Stimulated activated naive B cell treated with anti-CD40 and anti-IgM and Interleukin-4, amounts not matched to agents 10 μg/mL and 1 μg/mL and 100 μg/mL, for 72 hours (primary cell): ENCODE measurements around the gene GET4.

Source experiments
- ATAC-seq, 2 donors: fragments of 150-1000 bp; cut with Tn5 transposase; replicated peaks; 2 replicates each; pipeline ENCODE4 v1.10.0; 2021; ENCODE audit warnings: moderate library complexity in 1 of 2
- DNase-seq: peaks from one replicate; pipeline ENCODE4 v3.0.0; 2021
- H3K27ac Mint-ChIP-seq: one replicate; pipeline ENCODE4 v1.8.0; 2022; ENCODE audit warnings: mild to moderate bottlenecking, mixed read lengths
- H3K27me3 Mint-ChIP-seq, 2 donors: one replicate each; pipeline ENCODE4 v1.8.0; 2022; ENCODE audit warnings: mixed read lengths in 2 of 2
- H3K36me3 Mint-ChIP-seq, 2 donors: one replicate each; pipeline ENCODE4 v1.8.0; 2022; ENCODE audit warnings: mixed read lengths in 2 of 2, mild to moderate bottlenecking in 1 of 2
- H3K4me1 Mint-ChIP-seq, 2 donors: one replicate each; pipeline ENCODE4 v1.8.0; 2022; ENCODE audit warnings: mixed read lengths in 2 of 2, mild to moderate bottlenecking in 1 of 2
- H3K4me3 Mint-ChIP-seq, 2 donors: one replicate each; pipeline ENCODE4 v1.8.0; 2022; ENCODE audit warnings: mild to moderate bottlenecking in 2 of 2, mixed read lengths in 2 of 2, moderate library complexity in 1 of 2
- H3K9me3 Mint-ChIP-seq, 2 donors: one replicate each; pipeline ENCODE4 v1.8.0; 2022; ENCODE audit warnings: mixed read lengths in 2 of 2, mild to moderate bottlenecking in 1 of 2

GET4 gene

DNA sequence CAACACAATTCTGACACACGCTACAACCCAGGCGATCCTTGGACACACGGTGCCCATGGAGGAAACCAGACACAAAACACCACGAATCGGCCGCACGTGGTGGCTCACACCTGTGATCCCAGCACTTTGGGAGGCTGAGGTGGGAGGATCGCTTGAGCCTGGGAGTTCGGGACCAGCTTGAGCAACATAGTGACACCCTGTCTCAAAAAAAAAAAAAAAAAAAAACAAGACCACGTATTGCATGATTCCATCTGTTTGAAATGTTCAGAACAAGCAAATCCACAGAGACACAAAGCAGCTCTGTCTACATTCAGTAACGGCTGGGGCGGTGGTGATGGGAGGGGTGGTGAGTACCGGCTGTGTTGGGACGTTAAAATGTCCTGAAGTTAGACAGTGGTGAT is 53.0 kb downstream of the GET4 start:
- DNase-seq (no peak), ATAC-seq (no peak)
- no peaks in the 10 kb centered on the region for H3K9me3 Mint-ChIP-seq
- peaks cover 27 to 50% of the 10 kb centered on the region in 2 donors for H3K36me3 Mint-ChIP-seq
- peaks cover 40 to 55% of the 10 kb centered on the region in 2 donors for H3K4me1 Mint-ChIP-seq
- peak overlapping the region; percentile 97 for H3K27ac Mint-ChIP-seq
- H3K27me3 Mint-ChIP-seq: no peaks in the 10 kb centered on the region
- H3K4me3 Mint-ChIP-seq: peak overlapping the region in 1 of 2 donors; percentile 14

GRCh38 chr7:930975-931758 is 54.8 kb downstream of the GET4 start:
- ATAC-seq (no peak), DNase-seq (no peak)
- Mint-ChIP-seq H3K27ac (peak overlapping the region; percentile 84), H3K36me3 (peaks cover 26 to 51% of the 10 kb centered on the region in 2 donors), H3K4me3 (no peak overlapping the region), H3K27me3 (no peaks in the 10 kb centered on the region), H3K4me1 (peaks cover 29 to 40% of the 10 kb centered on the region in 2 donors), H3K9me3 (no peaks in the 10 kb centered on the region)

- no peaks in the 10 kb centered on the region for H3K27me3 Mint-ChIP-seq
- H3K27ac Mint-ChIP-seq: peak overlapping the region; percentile 33
- peak overlapping the region in 1 of 2 donors; percentile 4 for H3K4me3 Mint-ChIP-seq
- no peak for ATAC-seq
- peaks cover 32 to 43% of the 10 kb centered on the region in 2 donors for H3K4me1 Mint-ChIP-seq
- H3K9me3 Mint-ChIP-seq: no peaks in the 10 kb centered on the region
- no peak for DNase-seq
- H3K36me3 Mint-ChIP-seq: peaks cover 31 to 54% of the 10 kb centered on the region in 2 donors
These were observed 55.7 kb downstream of the GET4 start for GRCh38 chr7:931871-932650.

DNA sequence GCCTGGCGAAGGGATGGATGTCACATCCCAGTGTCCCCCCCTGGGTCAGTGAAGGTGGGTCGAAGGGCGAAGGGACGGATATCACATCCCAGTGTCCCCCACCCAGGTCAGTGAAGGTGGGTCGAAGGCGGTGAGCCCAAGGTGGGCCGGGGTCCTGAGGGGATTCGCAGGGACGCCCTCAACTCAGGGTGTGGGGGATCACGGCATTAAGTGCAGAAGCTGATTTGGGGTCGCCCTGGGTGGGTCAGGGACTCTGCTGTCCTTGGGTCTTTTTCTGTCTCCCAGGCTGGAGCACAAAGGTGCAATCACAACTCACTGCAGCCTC is 56.3 kb downstream of the GET4 start:
- H3K4me1 Mint-ChIP-seq: peaks cover 28 to 38% of the 10 kb centered on the region in 2 donors
- H3K9me3 Mint-ChIP-seq: no peaks in the 10 kb centered on the region
- DNase-seq: no peak
- peak overlapping the region; percentile 33 for H3K27ac Mint-ChIP-seq
- peaks cover 27 to 49% of the 10 kb centered on the region in 2 donors for H3K36me3 Mint-ChIP-seq
- H3K27me3 Mint-ChIP-seq: no peaks in the 10 kb centered on the region
- no peak overlapping the region for H3K4me3 Mint-ChIP-seq
- no peak for ATAC-seq

- no peak for DNase-seq
- peaks cover 19 to 35% of the 10 kb centered on the region in 2 donors for H3K4me1 Mint-ChIP-seq
- no peaks in the 10 kb centered on the region for H3K9me3 Mint-ChIP-seq
- H3K36me3 Mint-ChIP-seq: peaks cover 32 to 50% of the 10 kb centered on the region in 2 donors
- ATAC-seq: no peak
- H3K27ac Mint-ChIP-seq: no peak overlapping the region
- H3K27me3 Mint-ChIP-seq: no peaks in the 10 kb centered on the region
- H3K4me3 Mint-ChIP-seq: no peak overlapping the region
These were observed 58.3 kb downstream of the GET4 start for GRCh38 chr7:934469-935163.

GRCh38 chr7:935164-935873 is 59.0 kb downstream of the GET4 start:
- no peak overlapping the region for H3K27ac Mint-ChIP-seq
- ATAC-seq: no peak

DNA sequence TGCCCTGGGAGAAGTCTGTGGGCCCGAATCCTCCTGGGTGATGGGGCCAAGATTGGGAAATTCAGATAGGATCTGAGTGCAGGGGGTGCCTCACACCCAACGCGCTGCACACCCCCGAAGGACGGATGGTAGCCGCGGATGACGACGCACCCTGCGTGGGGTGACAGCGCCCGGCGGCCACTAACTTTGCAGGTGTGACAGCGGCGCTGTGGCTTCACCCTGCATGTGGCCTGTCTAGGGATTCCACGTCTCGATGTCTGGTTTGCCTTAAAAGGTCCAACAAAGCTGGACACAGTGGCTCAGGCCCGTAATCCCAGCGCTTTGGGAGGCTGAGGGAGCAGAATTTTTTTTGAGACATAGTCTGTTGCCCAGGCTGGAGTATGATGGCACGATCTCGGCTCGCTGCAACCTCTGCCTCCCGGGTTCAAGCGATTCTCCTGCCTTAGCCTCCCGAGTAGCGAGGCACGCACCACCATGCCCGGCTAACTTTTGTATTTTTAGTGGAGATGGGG is 59.6 kb downstream of the GET4 start:
- Mint-ChIP-seq H3K27ac (peak overlapping the region; percentile 77), H3K4me1 (peaks cover 20 to 36% of the 10 kb centered on the region in 2 donors), H3K27me3 (no peaks in the 10 kb centered on the region), H3K9me3 (peaks cover 6 to 12% of the 10 kb centered on the region in 2 donors), H3K36me3 (peaks cover 38 to 50% of the 10 kb centered on the region in 2 donors), H3K4me3 (peak overlapping the region in 1 of 2 donors; percentile 27)
- DNase-seq (no peak), ATAC-seq (no peak)

More at GRCh38 chr7:935164-935873, 59.0 kb downstream of the GET4 start:
- Mint-ChIP-seq H3K9me3 (peaks cover 5 to 7% of the 10 kb centered on the region in 2 donors), H3K4me1 (peaks cover 20 to 35% of the 10 kb centered on the region in 2 donors), H3K36me3 (peaks cover 35 to 50% of the 10 kb centered on the region in 2 donors), H3K27me3 (no peaks in the 10 kb centered on the region), H3K4me3 (no peak overlapping the region)
- no peak for DNase-seq

DNA sequence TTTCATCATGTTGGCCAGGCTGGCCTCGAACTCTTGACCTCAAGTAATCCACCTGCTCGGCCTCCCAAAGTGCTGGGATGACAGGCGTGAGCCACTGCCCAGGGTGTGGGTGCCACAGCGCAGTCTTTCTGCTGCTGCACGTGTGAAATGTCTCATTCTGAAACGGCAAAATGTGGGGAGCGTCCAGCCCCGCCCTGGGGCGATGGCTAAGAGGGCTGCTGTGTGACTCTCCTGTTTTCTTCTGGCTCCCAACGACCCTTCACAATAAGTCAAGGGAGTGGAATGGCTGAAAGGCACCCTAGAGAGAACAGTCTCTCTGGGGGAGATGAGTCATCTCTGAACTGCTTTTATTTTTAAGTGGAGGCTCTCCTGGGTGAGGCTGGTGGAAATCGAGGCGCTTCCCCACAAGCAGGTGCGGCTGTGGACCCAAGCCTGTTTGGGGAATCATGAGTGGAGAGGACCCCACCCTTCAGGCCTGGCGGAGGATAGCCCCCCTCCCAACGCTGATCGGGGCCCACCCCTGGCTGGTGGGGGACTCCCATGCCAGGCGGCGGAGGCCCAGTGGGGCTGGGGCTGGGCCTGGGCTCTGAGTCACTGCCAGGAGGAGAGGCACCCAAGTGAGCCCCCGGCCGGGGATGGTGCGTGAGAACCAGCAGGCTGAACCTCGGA is 60.2 kb downstream of the GET4 start:
- peaks cover 9 to 17% of the 10 kb centered on the region in 2 donors for H3K9me3 Mint-ChIP-seq
- H3K4me1 Mint-ChIP-seq: peaks cover 22 to 42% of the 10 kb centered on the region in 2 donors
- peak overlapping the region; percentile 77 for H3K27ac Mint-ChIP-seq
- H3K4me3 Mint-ChIP-seq: peak overlapping the region; percentile 27 to 31
- no peaks in the 10 kb centered on the region for H3K27me3 Mint-ChIP-seq
- peaks cover 35 to 52% of the 10 kb centered on the region in 2 donors for H3K36me3 Mint-ChIP-seq
- ATAC-seq (peak; percentile 81 to 82), DNase-seq (peak; percentile 54)

- Mint-ChIP-seq H3K4me1 (peaks cover 29 to 49% of the 10 kb centered on the region in 2 donors), H3K27ac (peak overlapping the region; percentile 87), H3K9me3 (peaks cover 15 to 24% of the 10 kb centered on the region in 2 donors), H3K27me3 (peaks cover 0 to 4% of the 10 kb centered on the region in 2 donors), H3K36me3 (peaks cover 34 to 51% of the 10 kb centered on the region in 2 donors), H3K4me3 (peak overlapping the region in 1 of 2 donors; percentile 29)
- DNase-seq (no peak), ATAC-seq (no peak)
These were observed 61.6 kb downstream of the GET4 start for GRCh38 chr7:937856-938484.

DNA sequence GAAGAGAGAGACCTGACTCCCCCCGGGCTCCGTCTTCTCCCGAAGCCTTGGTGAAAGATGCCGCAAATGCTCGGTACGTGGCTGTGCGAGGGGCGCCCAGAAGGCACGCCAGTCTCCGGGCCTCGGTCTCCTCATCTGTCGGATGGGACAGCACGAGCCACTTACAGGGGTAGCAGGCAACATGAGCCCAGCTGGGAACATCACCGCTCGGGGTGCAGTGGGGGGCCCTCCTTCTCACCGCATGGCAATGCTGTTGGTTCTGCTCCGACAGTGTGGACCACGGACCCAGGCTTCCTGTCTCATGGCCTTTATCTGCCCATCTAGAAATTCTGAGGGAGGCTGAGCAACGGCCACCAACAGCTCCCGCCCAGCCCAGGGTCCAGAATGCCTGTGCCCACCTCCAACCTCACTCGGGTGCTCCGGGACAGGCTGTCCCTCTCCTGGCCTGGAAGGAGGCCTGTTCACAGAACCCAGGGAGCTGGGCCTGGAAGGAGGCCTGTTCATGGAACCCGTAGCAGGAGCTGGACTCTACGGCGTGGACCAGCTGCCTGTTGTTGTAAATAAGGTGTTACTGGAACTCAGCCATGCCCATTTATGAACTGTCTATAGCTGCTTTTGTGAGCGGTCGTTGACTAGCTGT is 62.3 kb downstream of the GET4 start:
- Mint-ChIP-seq H3K9me3 (peaks cover 15 to 24% of the 10 kb centered on the region in 2 donors), H3K4me1 (peaks cover 29 to 49% of the 10 kb centered on the region in 2 donors), H3K27ac (peak overlapping the region; percentile 87), H3K36me3 (peaks cover 34 to 51% of the 10 kb centered on the region in 2 donors), H3K27me3 (peaks cover 0 to 4% of the 10 kb centered on the region in 2 donors), H3K4me3 (no peak overlapping the region)
- ATAC-seq: no peak
- no peak for DNase-seq

GRCh38 chr7:939843-940242 is 63.5 kb downstream of the GET4 start:
- DNase-seq: no peak
- no peak overlapping the region for H3K4me3 Mint-ChIP-seq
- no peak for ATAC-seq
- peaks cover 0 to 4% of the 10 kb centered on the region in 2 donors for H3K27me3 Mint-ChIP-seq
- H3K4me1 Mint-ChIP-seq: peaks cover 29 to 49% of the 10 kb centered on the region in 2 donors
- H3K36me3 Mint-ChIP-seq: peaks cover 34 to 46% of the 10 kb centered on the region in 2 donors
- peak overlapping the region; percentile 76 for H3K27ac Mint-ChIP-seq
- peaks cover 15 to 24% of the 10 kb centered on the region in 2 donors for H3K9me3 Mint-ChIP-seq

DNA sequence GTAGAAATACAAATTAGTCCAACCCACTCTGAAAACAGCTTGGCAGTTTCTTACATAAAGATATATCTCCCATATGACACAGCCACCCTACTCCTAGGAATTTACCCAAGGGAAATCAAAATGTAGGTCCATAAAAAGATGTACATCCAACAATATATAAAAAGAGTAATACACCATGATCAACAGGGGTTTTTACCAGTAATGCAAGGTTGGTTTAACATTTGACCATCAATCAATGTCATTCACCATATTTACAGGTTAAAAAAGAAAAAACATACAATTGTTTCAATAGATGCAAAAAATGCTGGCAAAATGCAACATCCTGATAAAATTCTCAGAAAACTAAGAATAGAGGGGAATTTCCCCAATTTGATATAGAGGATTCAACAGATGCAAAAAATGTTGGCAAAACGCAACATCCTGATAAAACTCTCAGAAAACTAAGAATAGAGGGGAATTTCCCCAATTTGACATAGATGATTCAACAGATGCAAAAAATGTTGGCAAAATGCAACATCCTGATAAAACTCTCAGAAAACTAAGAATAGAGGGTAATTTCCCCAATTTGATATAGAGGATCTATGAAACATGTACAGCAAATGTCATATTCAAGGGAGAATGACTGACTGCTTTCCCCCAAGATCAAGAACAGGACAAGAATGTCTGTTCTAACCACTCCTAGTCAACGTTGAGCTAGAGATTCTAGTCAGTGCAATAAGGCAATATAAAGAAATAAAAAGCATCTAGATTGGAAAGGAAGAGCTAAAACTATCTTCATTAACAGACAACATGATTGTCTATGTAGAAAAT is 64.5 kb downstream of the GET4 start:
- DNase-seq (no peak), ATAC-seq (peak; percentile 54)
- peaks cover 29 to 49% of the 10 kb centered on the region in 2 donors for H3K4me1 Mint-ChIP-seq
- H3K9me3 Mint-ChIP-seq: peaks cover 15 to 24% of the 10 kb centered on the region in 2 donors
- peaks cover 33 to 45% of the 10 kb centered on the region in 2 donors for H3K36me3 Mint-ChIP-seq
- H3K27me3 Mint-ChIP-seq: peaks cover 0 to 4% of the 10 kb centered on the region in 2 donors
- peak overlapping the region; percentile 72 for H3K27ac Mint-ChIP-seq
- H3K4me3 Mint-ChIP-seq: peak overlapping the region in 1 of 2 donors; percentile 54
